Hepatocyte (in vitro differentiated cells): Measurements from ENCODE around the gene NCAM1. TPM values are rescaled to one million over a fixed set of nuclear protein-coding genes. Genes with fewer than 3 reads are reported as not detected.

Experiments
- DNase-seq: peaks from one replicate; pipeline ENCODE4 v3.0.0-alpha.2; 2016; ENCODE audit warnings: low spot score
- H2AFZ ChIP-seq: fragments of 200-600 bp; sonication (generic); 2 replicates; pipeline ENCODE4 v1.6.0; 2016; ENCODE audit warnings: antibody characterized with exemption, mild to moderate bottlenecking
- H3K27ac ChIP-seq: fragments of 200-600 bp; sonication (generic); 2 replicates; pipeline ENCODE4 v1.5.1; 2016; ENCODE audit warnings: mild to moderate bottlenecking
- H3K27me3 ChIP-seq: fragments of 200-600 bp; sonication (generic); 2 replicates; pipeline ENCODE4 v1.6.1; 2016
- H3K36me3 ChIP-seq: fragments of 200-600 bp; sonication (generic); replicated peaks from 2 replicates; pipeline ENCODE4 v1.5.1; 2016; ENCODE audit warnings: low read depth; ENCODE audit not compliant: insufficient read depth
- H3K4me1 ChIP-seq: fragments of 200-600 bp; sonication (generic); 2 replicates; pipeline ENCODE4 v1.5.1; 2016; ENCODE audit warnings: mild to moderate bottlenecking, moderate library complexity; ENCODE audit not compliant: insufficient read depth
- H3K4me2 ChIP-seq: fragments of 200-600 bp; sonication (generic); 2 replicates; pipeline ENCODE4 v1.6.0; 2016
- H3K4me3 ChIP-seq: fragments of 200-600 bp; sonication (generic); 2 replicates; pipeline ENCODE4 v1.5.1; 2016; ENCODE audit warnings: mild to moderate bottlenecking
- H3K79me2 ChIP-seq: fragments of 200-600 bp; sonication (generic); 2 replicates; pipeline ENCODE4 v1.6.0; 2017; ENCODE audit warnings: mild to moderate bottlenecking
- H3K9me2 ChIP-seq: fragments of 200-600 bp; sonication (generic); replicated peaks from 2 replicates; pipeline ENCODE4 v1.6.0; 2017; ENCODE audit warnings: mild to moderate bottlenecking; ENCODE audit not compliant: insufficient read depth
- H3K9me3 ChIP-seq: fragments of 200-600 bp; sonication (generic); 2 replicates; pipeline ENCODE4 v1.5.1; 2016; ENCODE audit warnings: low read depth, mild to moderate bottlenecking
- H4K20me1 ChIP-seq: fragments of 200-600 bp; sonication (generic); 2 replicates; pipeline ENCODE4 v1.6.0; 2016; ENCODE audit warnings: mild to moderate bottlenecking; ENCODE audit not compliant: insufficient read depth, poor library complexity, severe bottlenecking
- EZH2 ChIP-seq: fragments of 200-600 bp; sonication (generic); IDR thresholded peaks from 2 replicates; pipeline ENCODE4 v1.6.1; 2016; ENCODE audit warnings: antibody characterized with exemption, mild to moderate bottlenecking, borderline replicate concordance
- EZH2phosphoT487 ChIP-seq: fragments of 200-600 bp; sonication (generic); IDR thresholded peaks from one replicate; pipeline ENCODE4 v1.6.1; 2018; ENCODE audit warnings: antibody characterized with exemption, mild to moderate bottlenecking, low read depth, moderate library complexity; ENCODE audit not compliant: unreplicated experiment, severe bottlenecking
- WGBS: methylation state at CpG from one replicate; pipeline ENCODE4 v1.1.6; 2016; ENCODE audit warnings: low lambda C conversion rate; ENCODE audit errors: missing lambda C conversion rate; 5-methylcytosine and 5-hydroxymethylcytosine counted together
- polyA plus RNA-seq: library from polyadenylated mRNA; unstranded; fragments of >200 nt; fragmentation: Nextera tagmentation; extraction: Ambion mirVana; gene quantifications from 2 replicates; pipeline ENCODE4 v1.2.1, GENCODE V29; 2016
- total RNA-seq: library from RNA; depleted of rRNA; stranded (reverse); fragments of >200 nt; gene quantifications from 2 replicates; pipeline ENCODE4 v1.2.3, GENCODE V29; 2014
- TF ChIP-seq, protein P1 (sequence below): fragments of 200-600 bp; sonication (generic); IDR thresholded peaks from 2 replicates; pipeline ENCODE4 v1.5.1; 2016; ENCODE audit warnings: antibody characterized with exemption, mild to moderate bottlenecking; ENCODE audit not compliant: poor library complexity

NCAM1 gene
- total and polyA plus RNA-seq, 2 experiments from 2014 or later: 12.4 to 27.2 TPM

DNA sequence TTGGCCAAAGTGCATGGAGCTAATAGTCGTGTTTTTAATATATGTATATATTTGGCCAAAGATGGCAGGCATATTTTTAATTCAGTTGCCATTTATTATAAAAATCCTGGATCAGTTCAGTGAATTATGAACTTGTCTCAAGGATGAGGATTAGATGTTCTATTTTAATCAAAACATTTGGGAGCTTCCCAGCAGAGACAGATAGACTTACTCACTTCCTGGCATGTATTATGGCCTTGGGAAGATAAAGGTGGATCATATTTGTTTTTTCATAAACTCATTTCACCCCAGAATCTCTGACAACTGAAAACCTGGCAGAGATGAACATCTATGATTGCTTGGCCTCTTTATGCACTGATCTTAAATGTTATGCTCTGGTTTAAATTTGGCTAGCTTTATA, 148.8 kb downstream of the NCAM1 start:
- TF ChIP-seq EZH2phosphoT487: no peak
- no peak overlapping the region for H3K4me3 ChIP-seq
- 67% methylated on average over 1 of the region's 1 CpG for WGBS
- H4K20me1 ChIP-seq: no peaks in the 10 kb centered on the region
- no peaks in the 10 kb centered on the region for H3K36me3 ChIP-seq
- DNase-seq: no peak
- peak overlapping the region; percentile 2 for H3K27ac ChIP-seq
- H3K4me1 ChIP-seq: no peaks in the 10 kb centered on the region
- no peaks in the 10 kb centered on the region for H3K27me3 ChIP-seq
- H3K9me3 ChIP-seq: no peaks in the 10 kb centered on the region
- H3K4me2 ChIP-seq: no peak overlapping the region
- no peak overlapping the region for H2AFZ ChIP-seq
- no peaks in the 10 kb centered on the region for H3K79me2 ChIP-seq
- H3K9me2 ChIP-seq: no peaks in the 10 kb centered on the region

DNA sequence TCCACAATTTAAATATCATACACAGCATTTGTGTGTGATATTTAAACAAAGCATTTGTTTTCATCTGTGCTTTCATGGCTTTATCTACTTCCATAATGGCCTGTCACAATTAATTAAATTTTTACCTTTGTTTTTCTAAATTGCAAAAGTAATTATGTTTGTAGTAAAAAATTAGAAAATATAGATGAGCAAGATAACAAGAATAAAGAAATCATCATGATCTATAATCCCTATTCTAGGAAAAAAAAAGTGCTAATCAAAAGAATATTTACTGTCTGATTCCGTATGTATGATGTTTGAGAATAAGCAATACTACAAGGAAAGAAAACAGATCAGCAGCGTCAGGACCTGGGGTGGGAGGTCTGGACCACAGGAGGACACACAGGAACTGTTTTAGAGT, 149.9 kb downstream of the NCAM1 start:
- no peaks in the 10 kb centered on the region for H3K36me3 ChIP-seq
- TF ChIP-seq, protein P1, sequence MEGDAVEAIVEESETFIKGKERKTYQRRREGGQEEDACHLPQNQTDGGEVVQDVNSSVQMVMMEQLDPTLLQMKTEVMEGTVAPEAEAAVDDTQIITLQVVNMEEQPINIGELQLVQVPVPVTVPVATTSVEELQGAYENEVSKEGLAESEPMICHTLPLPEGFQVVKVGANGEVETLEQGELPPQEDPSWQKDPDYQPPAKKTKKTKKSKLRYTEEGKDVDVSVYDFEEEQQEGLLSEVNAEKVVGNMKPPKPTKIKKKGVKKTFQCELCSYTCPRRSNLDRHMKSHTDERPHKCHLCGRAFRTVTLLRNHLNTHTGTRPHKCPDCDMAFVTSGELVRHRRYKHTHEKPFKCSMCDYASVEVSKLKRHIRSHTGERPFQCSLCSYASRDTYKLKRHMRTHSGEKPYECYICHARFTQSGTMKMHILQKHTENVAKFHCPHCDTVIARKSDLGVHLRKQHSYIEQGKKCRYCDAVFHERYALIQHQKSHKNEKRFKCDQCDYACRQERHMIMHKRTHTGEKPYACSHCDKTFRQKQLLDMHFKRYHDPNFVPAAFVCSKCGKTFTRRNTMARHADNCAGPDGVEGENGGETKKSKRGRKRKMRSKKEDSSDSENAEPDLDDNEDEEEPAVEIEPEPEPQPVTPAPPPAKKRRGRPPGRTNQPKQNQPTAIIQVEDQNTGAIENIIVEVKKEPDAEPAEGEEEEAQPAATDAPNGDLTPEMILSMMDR: no peak
- H2AFZ ChIP-seq: no peak overlapping the region
- no peaks in the 10 kb centered on the region for H3K79me2 ChIP-seq
- no peak overlapping the region for H3K4me3 ChIP-seq
- no peaks in the 10 kb centered on the region for H3K9me2 ChIP-seq
- H4K20me1 ChIP-seq: no peaks in the 10 kb centered on the region
- no peak overlapping the region for H3K27ac ChIP-seq
- H3K9me3 ChIP-seq: no peaks in the 10 kb centered on the region
- no peaks in the 10 kb centered on the region for H3K4me1 ChIP-seq
- no peaks in the 10 kb centered on the region for H3K27me3 ChIP-seq
- no peak overlapping the region for H3K4me2 ChIP-seq
- 79% methylated on average over 2 of the region's 2 CpGs for WGBS
- DNase-seq: no peak

DNA sequence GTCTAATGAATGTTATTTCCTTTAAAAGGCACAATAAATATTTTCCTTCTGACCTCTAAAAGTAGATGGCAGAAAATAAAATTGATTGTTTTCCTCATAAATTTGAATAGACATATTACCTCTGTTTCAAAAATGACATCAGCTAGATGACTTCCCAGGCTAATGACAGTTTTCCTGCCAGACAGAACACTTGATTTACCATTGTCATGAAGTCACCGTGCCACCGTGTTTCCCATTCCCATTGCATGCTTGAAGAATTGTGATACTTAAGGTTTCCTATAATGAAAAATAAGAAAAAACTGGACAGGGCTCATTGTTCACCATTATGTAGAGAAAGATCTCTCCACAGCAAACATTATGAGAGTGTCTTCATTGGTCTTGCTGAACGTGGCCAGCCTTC, 151.1 kb downstream of the NCAM1 start:
- Histone ChIP-seq H3K4me2 (no peak overlapping the region), H3K4me1 (no peaks in the 10 kb centered on the region), H3K36me3 (no peaks in the 10 kb centered on the region), H3K9me2 (no peaks in the 10 kb centered on the region), H3K79me2 (no peaks in the 10 kb centered on the region), H4K20me1 (no peaks in the 10 kb centered on the region), H3K4me3 (no peak overlapping the region), H3K9me3 (no peaks in the 10 kb centered on the region), H3K27me3 (no peaks in the 10 kb centered on the region), H3K27ac (no peak overlapping the region), H2AFZ (no peak overlapping the region)
- TF ChIP-seq, protein P1: no peak
- TF ChIP-seq EZH2 (no peak), EZH2phosphoT487 (no peak)
- DNase-seq: no peak
- 79% methylated on average over 3 of the region's 3 CpGs for WGBS

DNA sequence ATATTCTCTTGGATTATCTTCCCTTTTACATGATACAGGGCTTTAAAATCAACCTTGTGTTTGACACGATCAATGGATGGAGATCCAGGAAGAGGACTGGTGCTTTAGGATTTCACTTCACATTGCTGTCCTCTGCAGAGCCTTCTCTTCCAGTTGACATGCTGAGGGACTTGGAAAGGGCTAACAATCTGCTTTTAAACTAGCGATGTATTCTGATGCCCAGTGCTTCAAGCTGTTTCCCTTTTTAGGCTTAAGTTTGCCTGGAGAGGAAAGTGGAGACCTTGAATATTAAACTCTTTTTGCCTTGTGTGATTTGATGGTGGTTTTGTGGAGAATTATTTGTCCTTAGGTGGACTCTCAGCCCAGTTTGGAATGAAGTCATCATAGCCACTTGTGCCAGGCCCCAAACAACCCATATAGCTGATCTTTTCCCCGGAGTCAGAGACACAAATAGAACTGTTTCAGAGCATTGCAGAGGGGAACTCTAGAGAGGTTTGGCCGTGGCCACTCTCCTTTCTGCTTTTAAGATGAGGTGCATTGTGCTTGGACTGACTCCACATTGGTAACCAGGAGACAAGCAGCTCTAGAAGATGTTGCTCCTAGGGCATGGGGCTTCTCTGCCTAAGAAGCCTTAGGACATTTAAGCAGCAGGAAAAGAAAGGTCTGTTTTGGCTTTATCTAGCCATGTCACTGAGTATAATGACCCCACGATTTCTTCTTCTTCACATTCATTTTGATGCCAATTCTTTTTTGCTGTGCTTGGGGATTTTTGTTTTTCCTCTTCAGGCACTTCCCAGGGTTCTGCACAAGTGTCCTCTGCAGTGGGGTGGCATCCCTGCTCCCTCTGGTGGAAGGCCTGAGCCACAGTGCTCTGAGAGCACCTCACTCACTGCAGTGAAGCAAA, 152.8 kb downstream of the NCAM1 start:
- Histone ChIP-seq H3K27ac (no peak overlapping the region), H3K4me2 (no peak overlapping the region), H4K20me1 (no peaks in the 10 kb centered on the region), H2AFZ (no peak overlapping the region), H3K4me1 (no peaks in the 10 kb centered on the region), H3K79me2 (no peaks in the 10 kb centered on the region), H3K9me3 (no peaks in the 10 kb centered on the region), H3K9me2 (no peaks in the 10 kb centered on the region), H3K27me3 (no peaks in the 10 kb centered on the region), H3K36me3 (no peaks in the 10 kb centered on the region), H3K4me3 (no peak overlapping the region)
- WGBS: 72% methylated on average over 5 of the region's 5 CpGs
- peak; percentile 79 for DNase-seq
- TF ChIP-seq, protein P1: peak; percentile 78
- TF ChIP-seq EZH2phosphoT487: no peak
